GM19438 (cell line): ENCODE results near the gene EIF5A2.

Experiments used
- ATAC-seq: cut with Tn5 transposase; IDR thresholded peaks from one replicate; pipeline ENCODE4 v1.9.1; 2021; ENCODE audit warnings: low read depth; ENCODE audit not compliant: unreplicated experiment

Gene EIF5A2

GRCh38 chr3:170862618-170863374 lies 45.6 kb downstream of the EIF5A2 start:
- no peak for ATAC-seq

GRCh38 chr3:170858599-170858998 lies 49.8 kb downstream of the EIF5A2 start:
- no peak for ATAC-seq

- ATAC-seq, result no peak
These were observed 56.1 kb downstream of the EIF5A2 start for GRCh38 chr3:170852324-170852723.

GRCh38 chr3:170848292-170848917 lies 60.0 kb downstream of the EIF5A2 start:
- no peak for ATAC-seq

GRCh38 chr3:170844377-170844776 lies 64.1 kb downstream of the EIF5A2 start:
- ATAC-seq, result no peak

GRCh38 chr3:170840291-170840859 lies 68.1 kb downstream of the EIF5A2 start:
- ATAC-seq, result no peak

GRCh38 chr3:170839518-170840100 lies 68.8 kb downstream of the EIF5A2 start:
- ATAC-seq, result no peak
